ENCODE measurements around the gene CDYL.

DNA sequence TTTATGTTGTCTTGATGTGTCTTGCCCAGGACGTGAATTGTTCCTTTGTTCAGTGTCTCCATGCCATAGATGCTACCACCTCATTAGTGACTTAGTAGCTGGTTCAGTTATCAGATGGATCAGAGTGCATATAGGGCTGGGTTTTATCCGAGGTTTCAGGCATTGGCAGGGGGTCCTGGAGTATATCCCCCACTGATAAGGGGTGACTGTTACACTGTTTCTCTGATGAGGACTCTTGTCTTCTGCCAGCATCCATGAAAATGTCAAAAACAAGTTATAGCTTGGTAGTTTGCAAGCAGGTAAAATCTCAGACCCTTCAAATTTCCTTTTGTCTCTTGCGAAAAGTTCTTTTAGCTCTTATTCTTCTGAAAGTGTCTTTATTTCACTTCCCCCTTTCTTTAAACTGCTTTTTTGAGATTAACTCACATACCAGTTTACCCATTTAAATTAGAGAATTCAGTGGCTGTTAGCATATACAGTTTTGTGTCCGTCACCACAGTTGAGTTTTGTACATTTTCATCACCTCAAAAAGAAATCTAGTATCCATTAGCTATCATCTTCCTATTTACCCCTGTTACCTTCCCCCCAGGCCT lies 109.2 kb downstream of the CDYL start:
- TF ChIP-seq CTCF (IDR thresholded peaks at IDR 0.05) (no peak), POLR2AphosphoS5 (IDR thresholded peaks at IDR 0.05) (no peak)
